CD4-positive, alpha-beta T cell treated with Interleukin-6 for 4 hours (primary cell): ENCODE measurements around the gene SARDH.

Experiments
- DNase-seq: peaks from one replicate; pipeline ENCODE4 v3.0.0-alpha.2; 2020; ENCODE audit warnings: mixed read lengths

Gene SARDH

GRCh38 chr9:133665096-133665495 is 73.1 kb downstream of the SARDH start:
- no peak for DNase-seq

- DNase-seq = peak; percentile 14
These were observed 73.7 kb downstream of the SARDH start for GRCh38 chr9:133664173-133665050.

GRCh38 chr9:133661846-133662540 is 76.2 kb downstream of the SARDH start:
- no peak for DNase-seq

- no peak for DNase-seq
These were observed 78.6 kb downstream of the SARDH start for GRCh38 chr9:133659516-133659915.

- DNase-seq = peak; percentile 45
These were observed 79.4 kb downstream of the SARDH start for GRCh38 chr9:133658442-133659431.

- DNase-seq = peak; percentile 36
These were observed 81.0 kb downstream of the SARDH start for GRCh38 chr9:133657120-133657661.

GRCh38 chr9:133656211-133657119 is 81.7 kb downstream of the SARDH start:
- peak; percentile 77 for DNase-seq

- no peak for DNase-seq
These were observed 82.5 kb downstream of the SARDH start for GRCh38 chr9:133655701-133656100.

GRCh38 chr9:133654736-133655657 is 83.2 kb downstream of the SARDH start:
- DNase-seq = no peak

GRCh38 chr9:133653638-133654037 is 84.5 kb downstream of the SARDH start:
- no peak for DNase-seq

GRCh38 chr9:133650026-133650425 is 88.1 kb downstream of the SARDH start:
- DNase-seq = no peak

- no peak for DNase-seq
These were observed 89.0 kb downstream of the SARDH start for GRCh38 chr9:133649194-133649593.

- no peak for DNase-seq
These were observed 90.2 kb downstream of the SARDH start for GRCh38 chr9:133647765-133648469.

- DNase-seq = no peak
These were observed 91.0 kb downstream of the SARDH start for GRCh38 chr9:133647148-133647547.

GRCh38 chr9:133645021-133645765 is 93.0 kb downstream of the SARDH start:
- no peak for DNase-seq

- no peak for DNase-seq
These were observed 94.0 kb downstream of the SARDH start for GRCh38 chr9:133643978-133644760.

GRCh38 chr9:133643362-133643755 is 94.8 kb downstream of the SARDH start:
- DNase-seq = no peak
